Activated T-helper 1 cell treated with Interleukin-2 at 50 U/mL for 16 hours (primary cell): ENCODE measurements around the gene UBE2M.
A peak's percentile ranks its signal among the peaks of the same experiment; 100 is the strongest.
"Not testable (repeated sequence)": the region's sequence is repeated elsewhere in the genome, so short reads cannot be mapped to it uniquely, and the experiment has no call there.

ENCODE experiments used
- DNase-seq: peaks from one replicate; pipeline ENCODE4 v3.0.0-alpha.2; 2020; ENCODE audit warnings: low read depth

Gene UBE2M

GRCh38 chr19:58555369-58555885 is 3.0 kb downstream of the UBE2M start:
- no peak for DNase-seq

GRCh38 chr19:58554494-58555368 is 3.7 kb downstream of the UBE2M start, which contains the start of gene CHMP2A:
TSS of gene CHMP2A (minus strand) at chr19:58555105. CDS start at chr19:58554212, 893 bp downstream.
- DNase-seq, result peak; percentile 97

- no peak for DNase-seq
Measured at GRCh38 chr19:58553799-58554493, 4.5 kb downstream of the UBE2M start.

GRCh38 chr19:58552655-58553054 is 5.8 kb downstream of the UBE2M start:
- DNase-seq, result no peak

GRCh38 chr19:58551577-58552471 is 6.6 kb downstream of the UBE2M start:
- DNase-seq, result no peak

GRCh38 chr19:58551123-58551497 is 7.3 kb downstream of the UBE2M start:
- no peak for DNase-seq

GRCh38 chr19:58550362-58551122 is 7.9 kb downstream of the UBE2M start:
- DNase-seq, result no peak

GRCh38 chr19:58549664-58550361 is 8.6 kb downstream of the UBE2M start:
- no peak for DNase-seq

GRCh38 chr19:58548859-58549663 is 9.3 kb downstream of the UBE2M start:
- no peak for DNase-seq

- no peak for DNase-seq
Measured at GRCh38 chr19:58547323-58548312, 10.8 kb downstream of the UBE2M start.

- DNase-seq, result no peak
Measured at GRCh38 chr19:58546019-58546530, 12.3 kb downstream of the UBE2M start.

GRCh38 chr19:58545286-58546018 is 13.0 kb downstream of the UBE2M start:
- no peak for DNase-seq

GRCh38 chr19:58544591-58545285 is 13.7 kb downstream of the UBE2M start:
- DNase-seq, result peak; percentile 75

- DNase-seq, result peak; percentile 100
Measured at GRCh38 chr19:58543826-58544590, 14.4 kb downstream of the UBE2M start, which contains the start of gene TRIM28. TSS of gene TRIM28 (plus strand) at chr19:58544064. CDS start at chr19:58544758, 694 bp downstream.

GRCh38 chr19:58542641-58543372 is 15.6 kb downstream of the UBE2M start:
- not testable (repeated sequence) for DNase-seq
